Measurements from ENCODE around the gene PPP1R16B.

PPP1R16B gene

DNA sequence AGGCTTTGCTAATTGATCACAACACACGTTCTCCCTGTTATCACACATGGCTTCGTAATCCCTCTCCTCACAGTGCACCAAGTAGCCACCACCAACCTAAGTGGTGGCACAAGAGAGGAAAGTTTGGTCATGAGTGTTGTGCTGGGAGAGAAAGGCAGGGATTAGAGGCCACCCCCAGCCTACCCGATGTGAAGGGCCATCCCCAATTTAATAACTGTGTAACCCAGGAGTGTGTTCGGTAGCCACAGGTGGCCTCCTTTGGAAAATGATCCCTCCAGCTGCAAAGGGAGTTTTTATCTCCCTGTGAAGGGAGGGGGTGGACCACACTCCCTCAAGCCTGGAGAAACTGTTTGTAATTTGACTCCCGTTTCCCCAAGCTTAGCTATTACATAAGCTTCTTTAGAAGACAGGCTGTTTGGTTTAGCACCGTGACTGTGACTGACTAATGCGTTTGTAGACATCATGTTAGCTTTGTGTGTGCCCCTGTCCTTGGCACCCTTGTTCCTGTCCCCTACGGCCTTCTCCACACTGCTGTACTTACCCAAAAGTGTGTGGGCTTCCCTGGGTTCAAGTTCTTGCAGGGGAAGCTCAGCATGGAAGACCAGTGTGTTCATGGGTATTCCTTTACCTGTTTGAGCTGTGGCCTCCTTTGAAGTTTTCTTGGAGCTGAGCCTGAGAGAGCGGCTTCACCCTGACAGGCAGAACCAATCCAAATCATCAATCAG is 20.6 kb downstream of the PPP1R16B start (continued):
- TF ChIP-seq, protein P1, sequence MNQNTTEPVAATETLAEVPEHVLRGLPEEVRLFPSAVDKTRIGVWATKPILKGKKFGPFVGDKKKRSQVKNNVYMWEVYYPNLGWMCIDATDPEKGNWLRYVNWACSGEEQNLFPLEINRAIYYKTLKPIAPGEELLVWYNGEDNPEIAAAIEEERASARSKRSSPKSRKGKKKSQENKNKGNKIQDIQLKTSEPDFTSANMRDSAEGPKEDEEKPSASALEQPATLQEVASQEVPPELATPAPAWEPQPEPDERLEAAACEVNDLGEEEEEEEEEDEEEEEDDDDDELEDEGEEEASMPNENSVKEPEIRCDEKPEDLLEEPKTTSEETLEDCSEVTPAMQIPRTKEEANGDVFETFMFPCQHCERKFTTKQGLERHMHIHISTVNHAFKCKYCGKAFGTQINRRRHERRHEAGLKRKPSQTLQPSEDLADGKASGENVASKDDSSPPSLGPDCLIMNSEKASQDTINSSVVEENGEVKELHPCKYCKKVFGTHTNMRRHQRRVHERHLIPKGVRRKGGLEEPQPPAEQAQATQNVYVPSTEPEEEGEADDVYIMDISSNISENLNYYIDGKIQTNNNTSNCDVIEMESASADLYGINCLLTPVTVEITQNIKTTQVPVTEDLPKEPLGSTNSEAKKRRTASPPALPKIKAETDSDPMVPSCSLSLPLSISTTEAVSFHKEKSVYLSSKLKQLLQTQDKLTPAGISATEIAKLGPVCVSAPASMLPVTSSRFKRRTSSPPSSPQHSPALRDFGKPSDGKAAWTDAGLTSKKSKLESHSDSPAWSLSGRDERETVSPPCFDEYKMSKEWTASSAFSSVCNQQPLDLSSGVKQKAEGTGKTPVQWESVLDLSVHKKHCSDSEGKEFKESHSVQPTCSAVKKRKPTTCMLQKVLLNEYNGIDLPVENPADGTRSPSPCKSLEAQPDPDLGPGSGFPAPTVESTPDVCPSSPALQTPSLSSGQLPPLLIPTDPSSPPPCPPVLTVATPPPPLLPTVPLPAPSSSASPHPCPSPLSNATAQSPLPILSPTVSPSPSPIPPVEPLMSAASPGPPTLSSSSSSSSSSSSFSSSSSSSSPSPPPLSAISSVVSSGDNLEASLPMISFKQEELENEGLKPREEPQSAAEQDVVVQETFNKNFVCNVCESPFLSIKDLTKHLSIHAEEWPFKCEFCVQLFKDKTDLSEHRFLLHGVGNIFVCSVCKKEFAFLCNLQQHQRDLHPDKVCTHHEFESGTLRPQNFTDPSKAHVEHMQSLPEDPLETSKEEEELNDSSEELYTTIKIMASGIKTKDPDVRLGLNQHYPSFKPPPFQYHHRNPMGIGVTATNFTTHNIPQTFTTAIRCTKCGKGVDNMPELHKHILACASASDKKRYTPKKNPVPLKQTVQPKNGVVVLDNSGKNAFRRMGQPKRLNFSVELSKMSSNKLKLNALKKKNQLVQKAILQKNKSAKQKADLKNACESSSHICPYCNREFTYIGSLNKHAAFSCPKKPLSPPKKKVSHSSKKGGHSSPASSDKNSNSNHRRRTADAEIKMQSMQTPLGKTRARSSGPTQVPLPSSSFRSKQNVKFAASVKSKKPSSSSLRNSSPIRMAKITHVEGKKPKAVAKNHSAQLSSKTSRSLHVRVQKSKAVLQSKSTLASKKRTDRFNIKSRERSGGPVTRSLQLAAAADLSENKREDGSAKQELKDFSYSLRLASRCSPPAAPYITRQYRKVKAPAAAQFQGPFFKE (tag by site-specific recombination; IDR thresholded peaks at IDR 0.05; ENCODE audit: borderline replicate concordance), result no peak
- TF ChIP-seq OVOL3 (tag by site-specific recombination; IDR thresholded peaks at IDR 0.05), result 0 out of 2 replicates have a peak, but pooled peaks have one; percentile 38
- peak; percentile 88 for TF ChIP-seq ZIC2 (tag by site-specific recombination; IDR thresholded peaks at IDR 0.05)
- TF ChIP-seq ZNF629 (tag by site-specific recombination; IDR thresholded peaks at IDR 0.05), result peak; percentile 89
- peak; percentile 85; the same call in 1 of the 2 replicates for TF ChIP-seq ZNF561 (tag by site-specific recombination; IDR thresholded peaks at IDR 0.05; ENCODE audit: borderline replicate concordance)
- peak; percentile 92 for TF ChIP-seq IKZF3 (tag by site-specific recombination; IDR thresholded peaks at IDR 0.05)
- TF ChIP-seq, protein P2, sequence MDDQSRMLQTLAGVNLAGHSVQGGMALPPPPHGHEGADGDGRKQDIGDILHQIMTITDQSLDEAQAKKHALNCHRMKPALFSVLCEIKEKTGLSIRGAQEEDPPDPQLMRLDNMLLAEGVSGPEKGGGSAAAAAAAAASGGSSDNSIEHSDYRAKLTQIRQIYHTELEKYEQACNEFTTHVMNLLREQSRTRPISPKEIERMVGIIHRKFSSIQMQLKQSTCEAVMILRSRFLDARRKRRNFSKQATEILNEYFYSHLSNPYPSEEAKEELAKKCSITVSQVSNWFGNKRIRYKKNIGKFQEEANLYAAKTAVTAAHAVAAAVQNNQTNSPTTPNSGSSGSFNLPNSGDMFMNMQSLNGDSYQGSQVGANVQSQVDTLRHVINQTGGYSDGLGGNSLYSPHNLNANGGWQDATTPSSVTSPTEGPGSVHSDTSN (CRISPR knock-in tag; IDR thresholded peaks at IDR 0.05), result no peak
- TF ChIP-seq GLIS1 (tag by site-specific recombination; IDR thresholded peaks at IDR 0.05), result peak; percentile 85
- peak; percentile 77; the same call in 1 of the 2 replicates for TF ChIP-seq TCF7L2 (IDR thresholded peaks at IDR 0.05; ENCODE audit: borderline replicate concordance, low read depth, low read length)
- peak; percentile 43 for TF ChIP-seq ZFHX2 (tag by site-specific recombination; conservative IDR thresholded peaks at IDR 0.05)
- TF ChIP-seq, protein P3, sequence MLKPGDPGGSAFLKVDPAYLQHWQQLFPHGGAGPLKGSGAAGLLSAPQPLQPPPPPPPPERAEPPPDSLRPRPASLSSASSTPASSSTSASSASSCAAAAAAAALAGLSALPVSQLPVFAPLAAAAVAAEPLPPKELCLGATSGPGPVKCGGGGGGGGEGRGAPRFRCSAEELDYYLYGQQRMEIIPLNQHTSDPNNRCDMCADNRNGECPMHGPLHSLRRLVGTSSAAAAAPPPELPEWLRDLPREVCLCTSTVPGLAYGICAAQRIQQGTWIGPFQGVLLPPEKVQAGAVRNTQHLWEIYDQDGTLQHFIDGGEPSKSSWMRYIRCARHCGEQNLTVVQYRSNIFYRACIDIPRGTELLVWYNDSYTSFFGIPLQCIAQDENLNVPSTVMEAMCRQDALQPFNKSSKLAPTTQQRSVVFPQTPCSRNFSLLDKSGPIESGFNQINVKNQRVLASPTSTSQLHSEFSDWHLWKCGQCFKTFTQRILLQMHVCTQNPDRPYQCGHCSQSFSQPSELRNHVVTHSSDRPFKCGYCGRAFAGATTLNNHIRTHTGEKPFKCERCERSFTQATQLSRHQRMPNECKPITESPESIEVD (tag by site-specific recombination; IDR thresholded peaks at IDR 0.05), result peak; percentile 93
- TF ChIP-seq KLF10 (tag by site-specific recombination; IDR thresholded peaks at IDR 0.05), result no peak
- peak; percentile 54; the same call in 1 of the 2 replicates for TF ChIP-seq ZNF843 (tag by site-specific recombination; IDR thresholded peaks at IDR 0.05)
- 0 out of 2 replicates have a peak, but pooled peaks have one; percentile 21 for TF ChIP-seq KLF16 (tag by site-specific recombination; IDR thresholded peaks at IDR 0.05)
- peak; percentile 94 for TF ChIP-seq TRIM28 (IDR thresholded peaks at IDR 0.05; ENCODE audit: borderline replicate concordance, low read length)
- peak; percentile 80 for TF ChIP-seq ZNF366 (tag by site-specific recombination; conservative IDR thresholded peaks at IDR 0.05)
- peak; percentile 87 for TF ChIP-seq ZBTB17 (tag by site-specific recombination; IDR thresholded peaks at IDR 0.05)
- no peak for TF ChIP-seq ZNF404 (tag by site-specific recombination; IDR thresholded peaks at IDR 0.05)
- TF ChIP-seq, protein P4, sequence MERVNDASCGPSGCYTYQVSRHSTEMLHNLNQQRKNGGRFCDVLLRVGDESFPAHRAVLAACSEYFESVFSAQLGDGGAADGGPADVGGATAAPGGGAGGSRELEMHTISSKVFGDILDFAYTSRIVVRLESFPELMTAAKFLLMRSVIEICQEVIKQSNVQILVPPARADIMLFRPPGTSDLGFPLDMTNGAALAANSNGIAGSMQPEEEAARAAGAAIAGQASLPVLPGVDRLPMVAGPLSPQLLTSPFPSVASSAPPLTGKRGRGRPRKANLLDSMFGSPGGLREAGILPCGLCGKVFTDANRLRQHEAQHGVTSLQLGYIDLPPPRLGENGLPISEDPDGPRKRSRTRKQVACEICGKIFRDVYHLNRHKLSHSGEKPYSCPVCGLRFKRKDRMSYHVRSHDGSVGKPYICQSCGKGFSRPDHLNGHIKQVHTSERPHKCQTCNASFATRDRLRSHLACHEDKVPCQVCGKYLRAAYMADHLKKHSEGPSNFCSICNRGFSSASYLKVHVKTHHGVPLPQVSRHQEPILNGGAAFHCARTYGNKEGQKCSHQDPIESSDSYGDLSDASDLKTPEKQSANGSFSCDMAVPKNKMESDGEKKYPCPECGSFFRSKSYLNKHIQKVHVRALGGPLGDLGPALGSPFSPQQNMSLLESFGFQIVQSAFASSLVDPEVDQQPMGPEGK (tag by site-specific recombination; IDR thresholded peaks at IDR 0.05), result peak; percentile 71
- TF ChIP-seq, protein P5, sequence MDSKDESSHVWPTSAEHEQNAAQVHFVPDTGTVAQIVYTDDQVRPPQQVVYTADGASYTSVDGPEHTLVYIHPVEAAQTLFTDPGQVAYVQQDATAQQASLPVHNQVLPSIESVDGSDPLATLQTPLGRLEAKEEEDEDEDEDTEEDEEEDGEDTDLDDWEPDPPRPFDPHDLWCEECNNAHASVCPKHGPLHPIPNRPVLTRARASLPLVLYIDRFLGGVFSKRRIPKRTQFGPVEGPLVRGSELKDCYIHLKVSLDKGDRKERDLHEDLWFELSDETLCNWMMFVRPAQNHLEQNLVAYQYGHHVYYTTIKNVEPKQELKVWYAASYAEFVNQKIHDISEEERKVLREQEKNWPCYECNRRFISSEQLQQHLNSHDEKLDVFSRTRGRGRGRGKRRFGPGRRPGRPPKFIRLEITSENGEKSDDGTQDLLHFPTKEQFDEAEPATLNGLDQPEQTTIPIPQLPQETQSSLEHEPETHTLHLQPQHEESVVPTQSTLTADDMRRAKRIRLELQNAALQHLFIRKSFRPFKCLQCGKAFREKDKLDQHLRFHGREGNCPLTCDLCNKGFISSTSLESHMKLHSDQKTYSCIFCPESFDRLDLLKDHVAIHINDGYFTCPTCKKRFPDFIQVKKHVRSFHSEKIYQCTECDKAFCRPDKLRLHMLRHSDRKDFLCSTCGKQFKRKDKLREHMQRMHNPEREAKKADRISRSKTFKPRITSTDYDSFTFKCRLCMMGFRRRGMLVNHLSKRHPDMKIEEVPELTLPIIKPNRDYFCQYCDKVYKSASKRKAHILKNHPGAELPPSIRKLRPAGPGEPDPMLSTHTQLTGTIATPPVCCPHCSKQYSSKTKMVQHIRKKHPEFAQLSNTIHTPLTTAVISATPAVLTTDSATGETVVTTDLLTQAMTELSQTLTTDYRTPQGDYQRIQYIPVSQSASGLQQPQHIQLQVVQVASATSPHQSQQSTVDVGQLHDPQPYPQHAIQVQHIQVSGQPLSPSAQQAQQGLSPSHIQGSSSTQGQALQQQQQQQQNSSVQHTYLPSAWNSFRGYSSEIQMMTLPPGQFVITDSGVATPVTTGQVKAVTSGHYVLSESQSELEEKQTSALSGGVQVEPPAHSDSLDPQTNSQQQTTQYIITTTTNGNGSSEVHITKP (tag by site-specific recombination; IDR thresholded peaks at IDR 0.05), result peak; percentile 94
- peak; percentile 99 for TF ChIP-seq SCRT2 (tag by site-specific recombination; IDR thresholded peaks at IDR 0.05)
- TF ChIP-seq OSR2 (tag by site-specific recombination; IDR thresholded peaks at IDR 0.05), result peak; percentile 95
- TF ChIP-seq ZBTB20 (tag by site-specific recombination; IDR thresholded peaks at IDR 0.05), result peak; percentile 35; the same call in 1 of the 2 replicates
- TF ChIP-seq PRDM1 (tag by site-specific recombination; IDR thresholded peaks at IDR 0.05), result peak; percentile 65; the same call in 1 of the 2 replicates
- TF ChIP-seq ZNF248 (tag by site-specific recombination; IDR thresholded peaks at IDR 0.05), result no peak
